ENCODE results near the gene ARAP1.

Gene ARAP1

DNA sequence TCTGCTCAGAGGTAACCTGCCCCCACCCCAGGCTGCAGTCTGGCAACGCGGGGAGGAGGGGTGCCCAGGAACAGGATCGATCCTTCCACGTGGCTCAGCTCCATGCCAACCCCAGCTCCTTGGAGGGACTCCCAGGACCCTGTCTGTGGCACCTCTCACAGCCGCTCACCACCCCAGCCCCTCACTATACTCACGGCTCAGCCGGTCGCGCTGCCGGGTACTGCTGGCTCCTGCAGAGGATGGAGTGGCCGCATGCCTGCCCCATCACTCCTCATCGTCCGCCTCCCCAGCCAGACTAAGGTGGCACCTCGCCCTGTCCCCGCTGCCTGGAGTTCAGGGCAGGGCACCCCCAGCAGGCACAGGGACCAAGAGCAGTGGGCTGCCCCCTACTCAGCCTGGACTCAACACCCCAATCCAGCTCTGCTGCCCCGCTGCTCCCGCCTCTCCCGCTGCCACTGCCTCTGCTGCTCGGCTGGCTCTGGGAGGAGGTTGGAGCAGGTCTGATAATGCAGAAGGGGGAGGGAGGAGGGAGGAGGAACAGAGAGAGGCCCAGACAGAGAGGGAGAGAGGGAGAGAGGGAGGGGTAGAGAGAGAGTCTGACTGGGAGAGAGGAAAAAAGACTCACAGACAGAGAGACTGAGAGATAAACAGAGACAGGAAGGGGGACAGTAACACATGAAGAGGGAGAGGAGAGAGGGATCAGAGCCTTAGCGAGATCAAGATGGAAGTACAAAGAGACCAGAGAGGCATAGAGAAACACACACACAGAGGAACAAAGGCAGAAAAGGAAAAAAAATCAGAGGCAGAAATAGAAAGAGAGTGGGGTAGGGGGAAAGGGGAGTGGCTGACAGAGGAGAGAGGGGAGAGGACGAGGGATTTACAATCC, 78.0 kb downstream of the ARAP1 start, which contains the start of gene PDE2A:
Gene PDE2A, minus strand, starts transcription at position 480 of the 886 bp plus-strand sequence. Its CDS starts 215 bp downstream, at position 265.
- H3K27me3 ChIP-seq (ENCODE audit: insufficient read depth, low read depth, severe bottlenecking) = no peaks in the 10 kb centered on the region
- no peaks in the 10 kb centered on the region for H3K36me3 ChIP-seq
- H3K4me3 ChIP-seq (ENCODE audit: low read depth, low read length) = peak within 1 kb of the TSS; percentile 48
- H3K9me3 ChIP-seq (ENCODE audit: severe bottlenecking) = no peaks in the 10 kb centered on the region
- DNase-seq = peak; percentile 82
- TF ChIP-seq, protein P1, sequence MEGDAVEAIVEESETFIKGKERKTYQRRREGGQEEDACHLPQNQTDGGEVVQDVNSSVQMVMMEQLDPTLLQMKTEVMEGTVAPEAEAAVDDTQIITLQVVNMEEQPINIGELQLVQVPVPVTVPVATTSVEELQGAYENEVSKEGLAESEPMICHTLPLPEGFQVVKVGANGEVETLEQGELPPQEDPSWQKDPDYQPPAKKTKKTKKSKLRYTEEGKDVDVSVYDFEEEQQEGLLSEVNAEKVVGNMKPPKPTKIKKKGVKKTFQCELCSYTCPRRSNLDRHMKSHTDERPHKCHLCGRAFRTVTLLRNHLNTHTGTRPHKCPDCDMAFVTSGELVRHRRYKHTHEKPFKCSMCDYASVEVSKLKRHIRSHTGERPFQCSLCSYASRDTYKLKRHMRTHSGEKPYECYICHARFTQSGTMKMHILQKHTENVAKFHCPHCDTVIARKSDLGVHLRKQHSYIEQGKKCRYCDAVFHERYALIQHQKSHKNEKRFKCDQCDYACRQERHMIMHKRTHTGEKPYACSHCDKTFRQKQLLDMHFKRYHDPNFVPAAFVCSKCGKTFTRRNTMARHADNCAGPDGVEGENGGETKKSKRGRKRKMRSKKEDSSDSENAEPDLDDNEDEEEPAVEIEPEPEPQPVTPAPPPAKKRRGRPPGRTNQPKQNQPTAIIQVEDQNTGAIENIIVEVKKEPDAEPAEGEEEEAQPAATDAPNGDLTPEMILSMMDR (IDR thresholded peaks at IDR 0.05; ENCODE audit: low read depth, low read length) = no peak
- peak within 1 kb of the TSS; percentile 49 for H3K27ac ChIP-seq

DNA sequence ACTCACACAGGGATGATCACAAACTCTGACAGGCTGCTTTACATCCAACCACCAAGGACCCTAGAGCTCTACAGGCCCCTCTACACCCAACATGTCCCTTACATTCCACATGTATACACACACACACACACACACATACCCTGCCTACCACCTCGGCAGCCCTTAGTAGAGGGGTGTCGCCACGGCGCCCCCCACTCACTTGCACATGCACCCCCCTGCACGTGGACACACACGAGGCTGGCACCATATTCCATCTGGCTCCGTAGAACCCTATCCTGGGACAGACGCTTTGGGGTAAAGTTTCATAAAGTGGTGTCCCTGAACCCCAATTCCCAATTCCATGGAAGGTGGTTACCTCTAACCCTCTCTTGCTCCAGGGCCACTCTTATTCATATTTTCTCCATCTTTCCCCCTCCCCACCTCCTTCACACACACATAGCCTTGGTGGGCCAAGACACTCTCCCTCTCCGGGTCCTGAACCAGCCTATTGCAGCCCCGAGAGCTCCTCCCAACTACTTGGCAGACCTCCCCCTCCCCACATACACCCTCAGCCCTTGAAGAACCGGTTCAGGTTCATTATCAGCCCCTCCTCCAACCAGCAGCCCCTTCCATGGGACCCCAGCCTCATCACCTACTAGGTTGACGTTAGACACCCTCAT, 78.8 kb downstream of the ARAP1 start:
- Histone ChIP-seq H3K9me3 (ENCODE audit: severe bottlenecking) (no peaks in the 10 kb centered on the region), H3K36me3 (no peaks in the 10 kb centered on the region), H3K4me3 (ENCODE audit: low read depth, low read length) (peak overlapping the region; percentile 48), H3K27me3 (ENCODE audit: insufficient read depth, low read depth, severe bottlenecking) (no peaks in the 10 kb centered on the region), H3K27ac (no peak overlapping the region; the same call in 1 of the 2 replicates)
- no peak for DNase-seq
- TF ChIP-seq, protein P1 (IDR thresholded peaks at IDR 0.05; ENCODE audit: low read depth, low read length) = no peak

DNA sequence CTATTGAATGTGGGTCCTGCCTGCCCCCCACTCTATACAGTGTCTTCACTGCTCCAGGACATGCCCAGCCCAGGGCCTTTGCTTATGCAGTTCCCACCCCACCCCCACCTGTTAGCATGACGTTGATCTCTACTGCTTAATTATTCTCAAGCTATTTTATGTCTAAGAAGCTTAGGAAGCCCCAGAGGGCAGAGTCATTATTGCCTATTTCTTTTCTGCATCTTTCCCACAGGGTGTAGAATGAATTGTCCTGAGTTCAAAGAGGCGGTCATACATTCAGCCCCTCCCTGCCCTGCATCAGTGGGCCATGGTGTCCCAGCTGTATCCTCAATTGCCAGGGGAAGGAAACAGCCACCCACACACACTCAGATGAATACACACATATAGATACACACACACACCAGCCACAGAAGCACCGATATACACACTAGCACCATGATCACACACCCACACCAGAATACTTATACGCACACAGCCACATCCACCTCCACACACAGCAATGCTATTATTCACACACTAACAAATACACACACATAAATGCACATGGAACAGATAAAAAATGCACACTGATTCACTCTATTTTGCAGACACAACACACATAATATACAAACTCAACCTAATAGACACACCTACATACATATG, 79.5 kb downstream of the ARAP1 start:
- TF ChIP-seq, protein P1 (IDR thresholded peaks at IDR 0.05; ENCODE audit: low read depth, low read length) = no peak

DNA sequence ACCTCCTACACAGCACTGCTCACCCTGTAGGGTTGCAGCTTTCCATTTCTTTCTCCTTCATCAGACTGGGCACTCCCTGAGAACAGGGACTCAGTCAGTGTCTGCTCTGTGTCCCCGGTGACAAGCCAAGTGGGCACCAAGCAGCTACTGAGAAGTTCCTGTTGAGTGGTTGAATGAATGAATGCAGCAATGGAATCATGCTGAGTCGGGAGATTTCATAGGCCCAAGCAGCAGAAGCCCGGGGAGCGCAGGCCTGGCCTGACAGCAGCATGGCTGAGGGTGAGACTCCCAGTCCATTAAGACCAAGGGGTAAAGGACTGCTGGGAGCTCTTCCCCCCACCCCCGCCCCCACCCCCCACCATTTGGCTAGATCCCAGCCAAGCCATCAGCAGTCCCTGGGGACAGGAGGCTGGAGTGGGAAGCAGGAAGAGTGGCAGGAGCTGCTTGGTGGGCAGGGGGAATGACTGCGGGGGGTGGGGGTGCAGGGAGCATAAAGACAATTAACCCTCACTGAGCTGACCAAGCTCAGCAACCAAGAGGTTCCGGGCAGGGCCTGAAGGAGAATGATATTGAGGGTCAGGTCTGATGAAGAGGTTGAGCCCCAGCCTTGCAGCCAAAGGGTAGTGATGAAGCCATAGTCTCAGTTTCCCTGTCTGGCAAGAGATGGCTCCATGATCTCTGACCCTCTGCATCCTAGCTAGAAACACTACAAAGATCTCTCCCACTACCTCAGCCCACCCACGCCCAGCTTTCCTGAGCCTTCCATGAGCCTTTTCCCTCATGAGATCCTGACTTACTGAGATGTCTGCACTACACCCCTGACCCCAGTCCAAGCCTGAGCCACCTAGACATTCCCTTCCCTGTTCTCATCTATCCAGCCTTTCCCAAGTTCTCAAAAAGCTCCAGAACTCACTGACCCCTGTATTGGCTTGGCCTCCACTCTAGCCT, 80.8 kb downstream of the ARAP1 start:
- H3K9me3 ChIP-seq (ENCODE audit: severe bottlenecking) = peaks cover 6% of the 10 kb centered on the region
- H3K36me3 ChIP-seq = peaks cover 7% of the 10 kb centered on the region
- H3K27me3 ChIP-seq (ENCODE audit: insufficient read depth, low read depth, severe bottlenecking) = no peaks in the 10 kb centered on the region
- DNase-seq = no peak
- TF ChIP-seq, protein P1 (IDR thresholded peaks at IDR 0.05; ENCODE audit: low read depth, low read length) = no peak
- no peak overlapping the region for H3K4me3 ChIP-seq (ENCODE audit: low read depth, low read length)
- no peak overlapping the region for H3K27ac ChIP-seq

More for the DNA sequence above, 79.5 kb downstream of the ARAP1 start:
- 0 out of 2 replicates have a peak, but pooled peaks cover 3% of the 10 kb centered on the region for H3K36me3 ChIP-seq
- H3K4me3 ChIP-seq (ENCODE audit: low read depth, low read length) = no peak overlapping the region
- no peak for DNase-seq
- no peak overlapping the region for H3K27ac ChIP-seq
- H3K27me3 ChIP-seq (ENCODE audit: insufficient read depth, low read depth, severe bottlenecking) = no peaks in the 10 kb centered on the region
- H3K9me3 ChIP-seq (ENCODE audit: severe bottlenecking) = no peaks in the 10 kb centered on the region

DNA sequence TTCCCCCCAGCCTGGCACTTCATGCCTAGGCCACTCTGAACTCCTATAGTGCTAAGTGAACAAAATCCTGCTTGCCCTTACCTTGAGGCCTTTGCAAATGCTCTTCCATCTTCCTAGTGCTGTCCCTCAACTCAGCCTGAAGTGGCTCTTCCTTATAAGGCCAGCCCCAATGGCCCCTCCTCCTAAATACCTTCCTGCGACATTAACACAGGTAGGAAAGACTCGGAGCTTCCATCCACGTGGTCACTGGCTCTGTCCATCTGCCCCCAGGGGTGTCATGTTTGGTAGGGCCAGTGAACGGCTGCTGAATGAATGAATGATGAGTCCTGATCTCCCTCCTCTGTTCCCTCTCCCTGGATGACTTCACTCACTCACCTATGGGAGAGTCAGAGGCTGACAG, 82.2 kb downstream of the ARAP1 start:
- Histone ChIP-seq H3K4me3 (ENCODE audit: low read depth, low read length) (no peak overlapping the region), H3K27me3 (ENCODE audit: insufficient read depth, low read depth, severe bottlenecking) (no peaks in the 10 kb centered on the region), H3K27ac (no peak overlapping the region), H3K36me3 (peaks cover 7% of the 10 kb centered on the region), H3K9me3 (ENCODE audit: severe bottlenecking) (peaks cover 6% of the 10 kb centered on the region)
- DNase-seq = no peak
- TF ChIP-seq, protein P1 (IDR thresholded peaks at IDR 0.05; ENCODE audit: low read depth, low read length) = no peak

Measured in WERI-Rb-1 (cell line).